Measurements from ENCODE around the gene SLC25A48.
A peak's percentile ranks its signal among the peaks of the same experiment; 100 is the strongest.

SLC25A48 gene

GRCh38 chr5:135877570-135878155, 43.2 kb downstream of the SLC25A48 start:
- Mint-ChIP-seq H3K27ac (no peak overlapping the region), H3K27me3 (peaks cover 21% of the 10 kb centered on the region), H3K9me3 (no peaks in the 10 kb centered on the region), H3K4me1 (ENCODE audit: low read depth) (no peaks in the 10 kb centered on the region), H3K4me3 (no peak overlapping the region), H3K36me3 (ENCODE audit: low read depth) (no peaks in the 10 kb centered on the region)

GRCh38 chr5:135878156-135878620, 43.7 kb downstream of the SLC25A48 start:
- Mint-ChIP-seq H3K4me3 (no peak overlapping the region), H3K4me1 (ENCODE audit: low read depth) (no peaks in the 10 kb centered on the region), H3K36me3 (ENCODE audit: low read depth) (no peaks in the 10 kb centered on the region), H3K9me3 (no peaks in the 10 kb centered on the region), H3K27ac (no peak overlapping the region), H3K27me3 (peaks cover 27% of the 10 kb centered on the region)

GRCh38 chr5:135879591-135879990, 45.1 kb downstream of the SLC25A48 start:
- Mint-ChIP-seq H3K4me3 (no peak overlapping the region), H3K4me1 (ENCODE audit: low read depth) (no peaks in the 10 kb centered on the region), H3K27ac (no peak overlapping the region), H3K36me3 (ENCODE audit: low read depth) (no peaks in the 10 kb centered on the region), H3K9me3 (no peaks in the 10 kb centered on the region), H3K27me3 (peaks cover 34% of the 10 kb centered on the region)

- no peak overlapping the region for H3K4me3 Mint-ChIP-seq
- H3K4me1 Mint-ChIP-seq (ENCODE audit: low read depth), result no peaks in the 10 kb centered on the region
- H3K27ac Mint-ChIP-seq, result no peak overlapping the region
- no peaks in the 10 kb centered on the region for H3K9me3 Mint-ChIP-seq
- H3K27me3 Mint-ChIP-seq, result peaks cover 38% of the 10 kb centered on the region
- no peaks in the 10 kb centered on the region for H3K36me3 Mint-ChIP-seq (ENCODE audit: low read depth)
Observed at GRCh38 chr5:135880278-135880677, 45.8 kb downstream of the SLC25A48 start.

- Mint-ChIP-seq H3K9me3 (no peaks in the 10 kb centered on the region), H3K4me1 (ENCODE audit: low read depth) (no peaks in the 10 kb centered on the region), H3K27ac (no peak overlapping the region), H3K36me3 (ENCODE audit: low read depth) (no peaks in the 10 kb centered on the region), H3K4me3 (no peak overlapping the region), H3K27me3 (peaks cover 39% of the 10 kb centered on the region)
Observed at GRCh38 chr5:135880801-135881200, 46.3 kb downstream of the SLC25A48 start.

- Mint-ChIP-seq H3K36me3 (ENCODE audit: low read depth) (no peaks in the 10 kb centered on the region), H3K27ac (no peak overlapping the region), H3K4me3 (no peak overlapping the region), H3K27me3 (peaks cover 39% of the 10 kb centered on the region), H3K9me3 (no peaks in the 10 kb centered on the region), H3K4me1 (ENCODE audit: low read depth) (no peaks in the 10 kb centered on the region)
Observed at GRCh38 chr5:135881244-135881643, 46.8 kb downstream of the SLC25A48 start.

GRCh38 chr5:135881819-135882218, 47.4 kb downstream of the SLC25A48 start:
- no peaks in the 10 kb centered on the region for H3K4me1 Mint-ChIP-seq (ENCODE audit: low read depth)
- H3K36me3 Mint-ChIP-seq (ENCODE audit: low read depth), result no peaks in the 10 kb centered on the region
- H3K27me3 Mint-ChIP-seq, result peaks cover 39% of the 10 kb centered on the region
- H3K4me3 Mint-ChIP-seq, result no peak overlapping the region
- H3K9me3 Mint-ChIP-seq, result no peaks in the 10 kb centered on the region
- no peak overlapping the region for H3K27ac Mint-ChIP-seq

GRCh38 chr5:135883026-135883425, 48.6 kb downstream of the SLC25A48 start:
- Mint-ChIP-seq H3K9me3 (no peaks in the 10 kb centered on the region), H3K4me1 (ENCODE audit: low read depth) (no peaks in the 10 kb centered on the region), H3K36me3 (ENCODE audit: low read depth) (no peaks in the 10 kb centered on the region), H3K27ac (no peak overlapping the region), H3K4me3 (no peak overlapping the region), H3K27me3 (peaks cover 39% of the 10 kb centered on the region)

- Mint-ChIP-seq H3K27ac (no peak overlapping the region), H3K4me3 (no peak overlapping the region), H3K27me3 (peaks cover 39% of the 10 kb centered on the region), H3K36me3 (ENCODE audit: low read depth) (no peaks in the 10 kb centered on the region), H3K4me1 (ENCODE audit: low read depth) (no peaks in the 10 kb centered on the region), H3K9me3 (no peaks in the 10 kb centered on the region)
Observed at GRCh38 chr5:135883441-135883840, 49.0 kb downstream of the SLC25A48 start.

- Mint-ChIP-seq H3K9me3 (no peaks in the 10 kb centered on the region), H3K27ac (peak overlapping the region; percentile 41), H3K27me3 (peaks cover 34% of the 10 kb centered on the region), H3K4me3 (no peak overlapping the region), H3K4me1 (ENCODE audit: low read depth) (no peaks in the 10 kb centered on the region), H3K36me3 (ENCODE audit: low read depth) (no peaks in the 10 kb centered on the region)
Observed at GRCh38 chr5:135885031-135885430, 50.6 kb downstream of the SLC25A48 start.

GRCh38 chr5:135886136-135886535, 51.7 kb downstream of the SLC25A48 start:
- no peak overlapping the region for H3K27ac Mint-ChIP-seq
- peaks cover 34% of the 10 kb centered on the region for H3K27me3 Mint-ChIP-seq
- H3K9me3 Mint-ChIP-seq, result no peaks in the 10 kb centered on the region
- H3K36me3 Mint-ChIP-seq (ENCODE audit: low read depth), result no peaks in the 10 kb centered on the region
- H3K4me1 Mint-ChIP-seq (ENCODE audit: low read depth), result peaks cover 7% of the 10 kb centered on the region
- no peak overlapping the region for H3K4me3 Mint-ChIP-seq

- H3K9me3 Mint-ChIP-seq, result no peaks in the 10 kb centered on the region
- H3K4me3 Mint-ChIP-seq, result no peak overlapping the region
- no peak overlapping the region for H3K27ac Mint-ChIP-seq
- peaks cover 9% of the 10 kb centered on the region for H3K4me1 Mint-ChIP-seq (ENCODE audit: low read depth)
- H3K27me3 Mint-ChIP-seq, result peaks cover 27% of the 10 kb centered on the region
- no peaks in the 10 kb centered on the region for H3K36me3 Mint-ChIP-seq (ENCODE audit: low read depth)
Observed at GRCh38 chr5:135887447-135887864, 53.0 kb downstream of the SLC25A48 start.

- peaks cover 9% of the 10 kb centered on the region for H3K4me1 Mint-ChIP-seq (ENCODE audit: low read depth)
- no peak overlapping the region for H3K27ac Mint-ChIP-seq
- no peaks in the 10 kb centered on the region for H3K9me3 Mint-ChIP-seq
- peaks cover 23% of the 10 kb centered on the region for H3K27me3 Mint-ChIP-seq
- H3K36me3 Mint-ChIP-seq (ENCODE audit: low read depth), result no peaks in the 10 kb centered on the region
- no peak overlapping the region for H3K4me3 Mint-ChIP-seq
Observed at GRCh38 chr5:135887881-135888614, 53.6 kb downstream of the SLC25A48 start.

GRCh38 chr5:135890296-135890695, 55.8 kb downstream of the SLC25A48 start:
- no peaks in the 10 kb centered on the region for H3K36me3 Mint-ChIP-seq (ENCODE audit: low read depth)
- H3K27me3 Mint-ChIP-seq, result peaks cover 20% of the 10 kb centered on the region
- no peak overlapping the region for H3K4me3 Mint-ChIP-seq
- H3K9me3 Mint-ChIP-seq, result no peaks in the 10 kb centered on the region
- no peak overlapping the region for H3K27ac Mint-ChIP-seq
- H3K4me1 Mint-ChIP-seq (ENCODE audit: low read depth), result peaks cover 9% of the 10 kb centered on the region

- H3K9me3 Mint-ChIP-seq, result no peaks in the 10 kb centered on the region
- H3K36me3 Mint-ChIP-seq (ENCODE audit: low read depth), result no peaks in the 10 kb centered on the region
- peaks cover 21% of the 10 kb centered on the region for H3K27me3 Mint-ChIP-seq
- H3K4me1 Mint-ChIP-seq (ENCODE audit: low read depth), result peaks cover 14% of the 10 kb centered on the region
- H3K27ac Mint-ChIP-seq, result peak overlapping the region; percentile 26
- H3K4me3 Mint-ChIP-seq, result no peak overlapping the region
Observed at GRCh38 chr5:135890867-135891266, 56.4 kb downstream of the SLC25A48 start.

- H3K36me3 Mint-ChIP-seq (ENCODE audit: low read depth), result no peaks in the 10 kb centered on the region
- H3K27me3 Mint-ChIP-seq, result peaks cover 25% of the 10 kb centered on the region
Observed at GRCh38 chr5:135891268-135891667, 56.8 kb downstream of the SLC25A48 start.

More at GRCh38 chr5:135891268-135891667, 56.8 kb downstream of the SLC25A48 start:
- Mint-ChIP-seq H3K4me3 (no peak overlapping the region), H3K27ac (no peak overlapping the region), H3K4me1 (ENCODE audit: low read depth) (peaks cover 18% of the 10 kb centered on the region), H3K9me3 (no peaks in the 10 kb centered on the region)

Measured in stimulated activated naive CD8-positive, alpha-beta T cell treated with anti-CD3 and anti-CD28 coated beads, Interleukin-15, Interleukin-2, amounts not matched to agents 100 ng/mL and 50 ng/mL, for 24 hours (primary cell).